Hepatocyte (in vitro differentiated cells): ENCODE results near the gene DCN.

Source experiments
- EZH2 ChIP-seq: fragments of 200-600 bp; sonication (generic); IDR thresholded peaks from 2 replicates; pipeline ENCODE4 v1.6.1; 2016; ENCODE audit warnings: antibody characterized with exemption, mild to moderate bottlenecking, borderline replicate concordance
- TF ChIP-seq, protein P1 (sequence below): fragments of 200-600 bp; sonication (generic); IDR thresholded peaks from 2 replicates; pipeline ENCODE4 v1.5.1; 2016; ENCODE audit warnings: antibody characterized with exemption, mild to moderate bottlenecking; ENCODE audit not compliant: poor library complexity

DNA sequence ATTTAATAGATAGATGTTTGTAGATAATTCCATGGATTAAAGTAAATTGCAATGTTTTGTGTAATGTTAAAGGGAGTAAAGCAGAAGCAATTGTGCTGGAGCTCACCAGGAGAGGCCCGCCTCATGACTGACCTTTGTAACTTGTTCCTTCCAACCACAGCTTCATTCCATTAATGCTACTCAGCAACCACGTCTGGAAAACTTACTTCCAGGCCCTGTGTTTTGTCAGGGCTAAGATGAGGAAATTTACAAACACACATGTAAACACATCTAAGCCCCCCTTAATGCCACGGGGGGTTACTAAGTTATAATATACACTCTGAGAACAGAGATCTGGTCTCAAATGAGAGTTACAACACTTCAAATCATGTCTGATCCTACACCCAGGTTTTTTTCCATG is 83.7 kb downstream of the DCN start:
- TF ChIP-seq EZH2: no peak
- TF ChIP-seq, protein P1, sequence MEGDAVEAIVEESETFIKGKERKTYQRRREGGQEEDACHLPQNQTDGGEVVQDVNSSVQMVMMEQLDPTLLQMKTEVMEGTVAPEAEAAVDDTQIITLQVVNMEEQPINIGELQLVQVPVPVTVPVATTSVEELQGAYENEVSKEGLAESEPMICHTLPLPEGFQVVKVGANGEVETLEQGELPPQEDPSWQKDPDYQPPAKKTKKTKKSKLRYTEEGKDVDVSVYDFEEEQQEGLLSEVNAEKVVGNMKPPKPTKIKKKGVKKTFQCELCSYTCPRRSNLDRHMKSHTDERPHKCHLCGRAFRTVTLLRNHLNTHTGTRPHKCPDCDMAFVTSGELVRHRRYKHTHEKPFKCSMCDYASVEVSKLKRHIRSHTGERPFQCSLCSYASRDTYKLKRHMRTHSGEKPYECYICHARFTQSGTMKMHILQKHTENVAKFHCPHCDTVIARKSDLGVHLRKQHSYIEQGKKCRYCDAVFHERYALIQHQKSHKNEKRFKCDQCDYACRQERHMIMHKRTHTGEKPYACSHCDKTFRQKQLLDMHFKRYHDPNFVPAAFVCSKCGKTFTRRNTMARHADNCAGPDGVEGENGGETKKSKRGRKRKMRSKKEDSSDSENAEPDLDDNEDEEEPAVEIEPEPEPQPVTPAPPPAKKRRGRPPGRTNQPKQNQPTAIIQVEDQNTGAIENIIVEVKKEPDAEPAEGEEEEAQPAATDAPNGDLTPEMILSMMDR: no peak
